Transverse colon (tissue), 4 donors: ENCODE measurements around the gene SSRP1. TPM values are rescaled to one million over a fixed set of nuclear protein-coding genes. Genes with fewer than 3 reads are reported as not detected.
"Not testable (repeated sequence)": the region's sequence is repeated elsewhere in the genome, so short reads cannot be mapped to it uniquely, and the experiment has no call there.

Source experiments
- DNase-seq: peaks from one replicate; pipeline ENCODE4 v3.0.0-alpha.2; 2019
- H3K27ac ChIP-seq, 4 donors: fragments of 200-600 bp; sonication (generic); 2 replicates each; pipeline ENCODE4 v1.5.1; 2016 to 2018; ENCODE audit warnings: inconsistent platforms in 4 of 4
- H3K27me3 ChIP-seq: fragments of 200-600 bp; sonication (generic); 2 replicates; pipeline ENCODE4 v1.5.1; 2017; ENCODE audit warnings: inconsistent platforms
- H3K36me3 ChIP-seq, 4 donors: fragments of 200-600 bp; sonication (generic); 2 replicates each; pipeline ENCODE4 v1.5.1; 2017 to 2019; ENCODE audit warnings: inconsistent platforms in 4 of 4
- H3K4me1 ChIP-seq, 4 donors: fragments of 200-600 bp; sonication (generic); 2 replicates each; pipeline ENCODE4 v1.5.1; 2017 to 2020; ENCODE audit warnings: inconsistent platforms in 4 of 4
- H3K4me3 ChIP-seq, 4 donors: fragments of 200-600 bp; sonication (generic); 1 replicate in 1 of 4; 2 replicates in 3 of 4; pipeline versions ENCODE4 v1.5.1 to v1.6.1; 2017 to 2019; ENCODE audit warnings: inconsistent platforms in 4 of 4
- H3K9me3 ChIP-seq, 2 donors: fragments of 200-600 bp; sonication (generic); 2 replicates each; pipeline ENCODE4 v1.5.1; 2017 to 2019; ENCODE audit warnings: inconsistent platforms in 2 of 2
- CTCF ChIP-seq, 5 experiments: fragments of 200-600 bp in 3 of 5; fragments of 450-650 bp in 2 of 5; sonication (generic) in 3 of 5; IDR thresholded peaks; 1 replicate in 2 of 5; 2 replicates in 3 of 5; pipeline ENCODE4 v1.5.1; 2016 to 2017; ENCODE audit warnings: antibody characterized with exemption in 5 of 5, inconsistent platforms in 3 of 5, mild to moderate bottlenecking in 2 of 5, moderate library complexity in 1 of 5
- EP300 ChIP-seq: sonication (generic); formaldehyde crosslinking; IDR thresholded peaks from one replicate; pipeline ENCODE4 v1.6.1; 2017; ENCODE audit warnings: antibody characterized with exemption, low read depth
- POLR2A ChIP-seq: fragments of 450-650 bp; IDR thresholded peaks from one replicate; pipeline ENCODE4 v1.6.1; 2016; ENCODE audit warnings: antibody characterized with exemption, mild to moderate bottlenecking, moderate library complexity
- POLR2AphosphoS5 ChIP-seq, 3 donors: sonication (generic); formaldehyde crosslinking; IDR thresholded peaks; one replicate each; pipeline ENCODE4 v1.6.1; 2016; ENCODE audit warnings: antibody characterized with exemption in 3 of 3
- WGBS, 2 donors: methylation state at CpG; one replicate each; pipeline ENCODE4 v1.1.5; 2018; ENCODE audit warnings: low coverage in 1 of 2; 5-methylcytosine and 5-hydroxymethylcytosine counted together
- in situ Hi-C, 4 donors: fragments of 200-750 bp; cut with MboI; loops; one replicate each; pipeline versions ENCODE4 v1.15.0 to v1.15.1; 2017; ENCODE audit warnings: low sequenced_read_pairs in 3 of 4, low pct_ligation_motif_present in 1 of 4, low pct_unique_long_range_greater_than_20kb in 1 of 4
- intact Hi-C: fragments of 100-400 bp; cut with DNase I; formaldehyde crosslinking; loops from one replicate; pipeline ENCODE4 v1.15.1; 2023; ENCODE audit warnings: low total_unique reads
- total RNA-seq, 4 donors: library from RNA; depleted of rRNA; stranded (reverse); fragments of >200 nt; gene quantifications; one replicate each; pipeline ENCODE4 v1.1.0, GENCODE V29; 2016

Gene SSRP1
- total RNA-seq, 4 donors from 2014 or later: 32.0 to 59.4 (median 45.5) TPM

DNA sequence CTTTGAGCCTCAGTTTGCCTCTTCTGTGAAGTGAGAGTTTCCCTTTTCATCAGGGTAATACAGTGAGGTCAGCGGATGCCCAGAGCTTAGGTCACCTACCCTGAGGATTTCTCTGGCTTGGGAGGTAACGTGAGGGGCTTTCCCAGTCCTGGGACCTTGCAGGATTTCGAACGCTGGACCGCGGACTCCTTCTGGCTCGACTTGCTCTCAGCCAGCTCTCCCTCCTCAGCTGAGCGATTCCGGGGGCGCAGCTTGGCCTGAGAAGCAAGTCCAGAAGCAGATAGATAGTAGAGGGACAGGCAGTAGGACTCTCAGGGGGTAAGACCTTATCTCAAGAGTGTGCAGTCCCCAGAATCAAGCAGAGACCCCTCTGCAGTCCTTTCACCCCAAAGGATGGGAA, 34.9 kb downstream of the SSRP1 start:
- H3K4me3 ChIP-seq: no peak overlapping the region
- H3K9me3 ChIP-seq: peaks cover 8 to 14% of the 10 kb centered on the region in 2 donors
- no peak for DNase-seq
- WGBS, 2 donors: 98 to 100% methylated on average over 3 to 10 of the region's 10 CpGs
- no peaks in the 10 kb centered on the region for H3K27me3 ChIP-seq
- intact Hi-C loops (no loop called here), in situ Hi-C loops (no loop called here)
- peaks cover 0 to 49% (median 26%) of the 10 kb centered on the region in 4 donors for H3K36me3 ChIP-seq
- no peak for TF ChIP-seq EP300
- TF ChIP-seq POLR2A: no peak
- no peak for TF ChIP-seq POLR2AphosphoS5 (IDR thresholded peaks at IDR 0.05)
- no peak for TF ChIP-seq CTCF (IDR thresholded peaks at IDR 0.05)
- H3K27ac ChIP-seq: no peak overlapping the region
- H3K4me1 ChIP-seq: peaks cover 4 to 20% (median 10%) of the 10 kb centered on the region in 4 donors

DNA sequence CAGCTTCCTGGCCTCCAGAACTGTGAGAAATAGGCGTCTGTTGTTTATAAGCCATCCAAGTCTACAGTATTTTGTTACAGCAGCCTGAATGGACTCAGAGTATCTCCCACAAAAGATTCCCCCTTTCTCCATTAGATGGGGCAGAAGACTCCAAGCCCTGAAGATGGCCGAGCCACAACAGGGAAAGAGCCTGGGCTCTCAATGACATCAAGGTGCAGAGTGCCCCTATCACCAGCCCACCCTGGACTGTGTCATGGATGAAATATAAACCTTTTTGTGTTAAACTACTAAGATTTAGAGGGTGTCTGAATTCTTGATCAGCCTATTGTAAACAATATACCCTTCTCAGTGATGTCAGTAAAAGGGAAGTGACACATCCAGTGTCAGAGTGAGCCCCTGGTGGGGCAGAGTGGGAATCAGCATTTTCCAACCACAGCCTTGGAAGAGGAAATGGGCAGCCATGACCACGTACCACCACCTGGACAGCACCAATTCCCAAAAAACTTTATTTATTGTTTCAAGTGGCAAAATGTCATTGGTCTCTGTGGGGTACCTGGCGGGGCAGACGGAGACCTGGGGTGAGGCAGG, 36.4 kb downstream of the SSRP1 start:
- Histone ChIP-seq H3K4me1 (peaks cover 1 to 14% (median 10%) of the 10 kb centered on the region in 4 donors), H3K36me3 (peaks cover 0 to 49% (median 26%) of the 10 kb centered on the region in 4 donors), H3K27ac (no peak overlapping the region), H3K27me3 (no peaks in the 10 kb centered on the region), H3K9me3 (peaks cover 8 to 14% of the 10 kb centered on the region in 2 donors), H3K4me3 (no peak overlapping the region)
- 86 to 97% methylated on average over 1 to 5 of the region's 5 CpGs for WGBS, 2 donors
- TF ChIP-seq CTCF (IDR thresholded peaks at IDR 0.05): no peak
- no peak for TF ChIP-seq POLR2AphosphoS5 (IDR thresholded peaks at IDR 0.05)
- TF ChIP-seq EP300: no peak
- no peak for TF ChIP-seq POLR2A
- DNase-seq: no peak
- in situ Hi-C loops: no loop called here
- intact Hi-C loops: no loop called here

DNA sequence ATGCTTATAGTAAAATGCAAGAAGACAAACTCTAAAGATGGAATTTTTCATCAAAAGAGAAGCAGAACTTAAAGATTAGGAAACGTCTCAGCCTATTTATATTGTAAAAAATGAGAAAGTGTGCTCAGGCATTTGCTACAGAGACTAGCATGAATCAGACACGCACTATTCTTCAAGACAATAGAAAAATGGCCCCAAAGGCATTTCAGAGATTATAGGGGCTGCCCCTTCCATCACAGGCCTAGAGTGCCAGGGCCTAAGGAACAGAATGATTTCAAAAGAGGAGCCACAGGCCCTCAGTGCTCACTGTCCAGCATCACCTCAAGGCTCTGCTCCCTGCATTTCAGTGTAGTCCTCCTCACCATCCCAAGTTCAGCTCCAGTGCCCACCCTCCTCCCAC, 38.5 kb downstream of the SSRP1 start:
- Histone ChIP-seq H3K9me3 (peaks cover 8 to 14% of the 10 kb centered on the region in 2 donors), H3K36me3 (peaks cover 0 to 39% (median 21%) of the 10 kb centered on the region in 4 donors), H3K27ac (no peak overlapping the region), H3K27me3 (no peaks in the 10 kb centered on the region), H3K4me3 (no peak overlapping the region), H3K4me1 (peaks cover 0 to 18% (median 8%) of the 10 kb centered on the region in 4 donors)
- in situ Hi-C loops (no loop called here), intact Hi-C loops (no loop called here)
- DNase-seq: no peak
- 73 to 86% methylated on average over 1 to 2 of the region's 2 CpGs for WGBS, 2 donors
- TF ChIP-seq POLR2AphosphoS5 (IDR thresholded peaks at IDR 0.05): no peak
- TF ChIP-seq EP300: no peak
- no peak for TF ChIP-seq CTCF (IDR thresholded peaks at IDR 0.05)
- no peak for TF ChIP-seq POLR2A

DNA sequence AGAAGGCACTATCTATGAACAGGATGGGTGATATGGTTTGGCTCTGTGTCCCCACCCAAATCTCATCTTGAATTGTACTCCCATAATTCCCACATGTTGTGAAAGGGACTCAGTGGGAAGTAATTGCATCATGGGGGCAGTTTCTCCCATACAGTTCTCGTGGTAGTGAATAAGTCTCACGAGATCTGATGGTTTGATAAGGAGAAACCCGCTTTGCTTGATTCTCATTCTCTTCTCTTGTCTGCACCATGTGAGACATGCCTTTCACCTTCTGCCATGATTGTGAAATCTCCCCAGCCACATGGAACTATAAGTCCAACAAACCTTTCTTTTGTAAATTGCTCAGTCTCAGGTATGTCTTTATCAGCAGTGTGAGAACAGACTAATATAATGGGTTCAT, 39.5 kb downstream of the SSRP1 start:
- in situ Hi-C loops, H3K27ac ChIP-seq, H3K27me3 ChIP-seq, DNase-seq, intact Hi-C loops, H3K4me3 ChIP-seq: not testable (repeated sequence)
- peaks cover 0 to 29% (median 16%) of the 10 kb centered on the region in 4 donors for H3K36me3 ChIP-seq
- WGBS, 2 donors: 74 to 96% methylated on average over 3 of the region's 3 CpGs
- peaks cover 8 to 14% of the 10 kb centered on the region in 2 donors for H3K9me3 ChIP-seq
- peaks cover 0 to 18% (median 8%) of the 10 kb centered on the region in 4 donors for H3K4me1 ChIP-seq
